ENCODE results near the gene TRMO. TPM values are rescaled to one million over a fixed set of nuclear protein-coding genes. Genes with fewer than 3 reads are reported as not detected.

TRMO gene
- total RNA-seq, 1 experiment from 2014 or later = 8.6 TPM

GRCh38 chr9:97907046-97907445 lies 15.3 kb downstream of the TRMO start:
- Histone ChIP-seq H3K79me1 (ENCODE audit: insufficient read depth, low read depth, low read length, poor library complexity, severe bottlenecking) (no peaks in the 10 kb centered on the region), H2BK5ac (ENCODE audit: insufficient read length, low read length) (no peak overlapping the region), H3K4me1 (ENCODE audit: insufficient read depth, low read length) (no peaks in the 10 kb centered on the region), H2BK12ac (ENCODE audit: insufficient read length, low read depth, low read length) (no peak overlapping the region), H3K27ac (ENCODE audit: insufficient read length, low read depth, low read length) (no peak overlapping the region), H2AK5ac (ENCODE audit: insufficient read length, low read length) (no peak overlapping the region), H3K56ac (ENCODE audit: insufficient read length, low read depth, low read length) (no peak overlapping the region), H2BK15ac (ENCODE audit: low read depth, low read length) (no peak overlapping the region), H3K23ac (ENCODE audit: insufficient read length, low read depth, low read length) (no peak overlapping the region), H2BK120ac (ENCODE audit: low read depth, low read length, poor library complexity, severe bottlenecking) (no peak overlapping the region), H3K9ac (ENCODE audit: extremely low read depth, insufficient read length, low read length) (no peak overlapping the region), H3K4ac (ENCODE audit: low read depth, low read length) (no peak overlapping the region), H4K20me1 (ENCODE audit: control insufficient read depth, insufficient read depth, insufficient read length) (no peaks in the 10 kb centered on the region), H3K79me2 (ENCODE audit: insufficient read depth, low read length) (no peaks in the 10 kb centered on the region), H3K27me3 (ENCODE audit: insufficient read depth, low read length) (no peaks in the 10 kb centered on the region), H3K4me2 (ENCODE audit: insufficient read depth, insufficient read length, low read length) (no peak overlapping the region), H3K9me3 (ENCODE audit: control insufficient read depth, low read depth, low read length) (no peaks in the 10 kb centered on the region), H3K23me2 (ENCODE audit: insufficient read length, low read depth, low read length, poor library complexity, severe bottlenecking) (no peaks in the 10 kb centered on the region), H3K14ac (ENCODE audit: insufficient read depth, low read length) (no peak overlapping the region), H3T11ph (ENCODE audit: low read length) (no peak overlapping the region), H2BK20ac (ENCODE audit: low read depth, low read length, poor library complexity, severe bottlenecking) (no peak overlapping the region), H2AFZ (ENCODE audit: low read length) (no peak overlapping the region), H4K91ac (ENCODE audit: insufficient read length, low read depth, low read length) (no peak overlapping the region), H4K8ac (replicated peaks; ENCODE audit: insufficient read length, low read depth, low read length) (no peak overlapping the region), H3K18ac (ENCODE audit: insufficient read length, low read depth, low read length) (no peak overlapping the region), H4K5ac (ENCODE audit: insufficient read length, low read depth, low read length) (no peak overlapping the region)
- H3K27ac Mint-ChIP-seq = no peak overlapping the region
- H3K27me3 Mint-ChIP-seq (ENCODE audit: low read depth) = no peaks in the 10 kb centered on the region
- H3K4me1 Mint-ChIP-seq = no peaks in the 10 kb centered on the region
- peaks cover 0 to 16% (median 6%) of the 10 kb centered on the region in 3 experiments; a peak in 2 of 7 replicates for H3K36me3 Mint-ChIP-seq (ENCODE audit: insufficient read depth in 1 of 3, low read depth in 3 of 3)
- TF ChIP-seq CTCF (conservative IDR thresholded peaks at IDR 0.05) = no peak
- no peak for DNase-seq
- H3K9me3 Mint-ChIP-seq = no peaks in the 10 kb centered on the region
- H3K4me3 Mint-ChIP-seq = no peak overlapping the region
- no CpG with 5 or more reads among the region's 3 CpGs for WGBS (ENCODE audit: extremely low coverage, insufficient read length, low lambda C conversion rate)

All from H9 (cell line).